Osteocyte (in vitro differentiated cells): ENCODE results near the gene WDR75. TPM values are rescaled to one million over a fixed set of nuclear protein-coding genes. Genes with fewer than 3 reads are reported as not detected.
"Not testable (repeated sequence)": the region's sequence is repeated elsewhere in the genome, so short reads cannot be mapped to it uniquely, and the experiment has no call there.

Experiments
- DNase-seq: peaks from one replicate; pipeline ENCODE4 v3.0.0; 2021; ENCODE audit warnings: mixed read lengths; ENCODE audit not compliant: unreplicated experiment; ENCODE audit errors: extremely low spot score
- H3K27ac Mint-ChIP-seq: one replicate; pipeline ENCODE4 v1.8.0; 2021; ENCODE audit warnings: mild to moderate bottlenecking, mixed read lengths; ENCODE audit not compliant: unreplicated experiment
- H3K27me3 Mint-ChIP-seq: one replicate; pipeline ENCODE4 v1.8.0; 2021; ENCODE audit warnings: mixed read lengths; ENCODE audit not compliant: unreplicated experiment
- H3K36me3 Mint-ChIP-seq: one replicate; pipeline ENCODE4 v1.8.0; 2021; ENCODE audit warnings: mixed read lengths; ENCODE audit not compliant: unreplicated experiment
- H3K4me1 Mint-ChIP-seq: one replicate; pipeline ENCODE4 v1.8.0; 2021; ENCODE audit warnings: mixed read lengths; ENCODE audit not compliant: unreplicated experiment
- H3K4me3 Mint-ChIP-seq: one replicate; pipeline ENCODE4 v1.8.0; 2021; ENCODE audit warnings: mild to moderate bottlenecking, moderate library complexity, mixed read lengths; ENCODE audit not compliant: unreplicated experiment
- H3K9me3 Mint-ChIP-seq: one replicate; pipeline ENCODE4 v1.8.0; 2021; ENCODE audit warnings: mixed read lengths; ENCODE audit not compliant: unreplicated experiment
- total RNA-seq: library from RNA; stranded (reverse); gene quantifications from 2 replicates; pipeline ENCODE4 v1.2.1, GENCODE V29; 2021
- TF ChIP-seq, protein P1 (sequence below): fragments of 200-600 bp; sonication (generic); IDR thresholded peaks from 2 replicates; pipeline ENCODE4 v1.5.0; 2021; ENCODE audit warnings: antibody characterized with exemption, mild to moderate bottlenecking, moderate library complexity

The WDR75 gene
- total RNA-seq, 1 donor from 2014 or later = 38.8 TPM

DNA sequence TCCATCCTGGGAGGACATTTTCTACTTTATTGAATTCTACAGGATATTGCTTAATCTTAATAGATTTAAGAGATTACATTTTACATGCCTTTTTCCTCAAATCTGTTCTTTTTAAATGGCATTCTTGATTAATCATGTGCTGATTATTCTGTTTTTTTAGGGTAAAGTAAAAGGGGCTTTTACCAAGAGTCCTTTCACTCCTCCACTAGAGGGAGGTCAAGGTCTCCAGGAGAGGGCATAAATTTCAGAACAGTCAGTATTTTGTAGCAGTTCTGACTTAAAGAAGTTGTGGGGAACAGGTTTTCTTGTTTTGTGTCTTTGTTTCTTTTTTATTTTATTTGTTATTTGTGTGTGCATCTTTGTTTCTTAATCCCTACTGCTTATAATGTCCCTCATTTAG is 25.4 kb downstream of the WDR75 start:
- Mint-ChIP-seq H3K9me3 (no peaks in the 10 kb centered on the region), H3K4me3 (no peak overlapping the region), H3K27ac (peak overlapping the region; percentile 27), H3K27me3 (no peaks in the 10 kb centered on the region), H3K4me1 (no peaks in the 10 kb centered on the region), H3K36me3 (peaks cover 75% of the 10 kb centered on the region)
- no peak for DNase-seq
- TF ChIP-seq, protein P1, sequence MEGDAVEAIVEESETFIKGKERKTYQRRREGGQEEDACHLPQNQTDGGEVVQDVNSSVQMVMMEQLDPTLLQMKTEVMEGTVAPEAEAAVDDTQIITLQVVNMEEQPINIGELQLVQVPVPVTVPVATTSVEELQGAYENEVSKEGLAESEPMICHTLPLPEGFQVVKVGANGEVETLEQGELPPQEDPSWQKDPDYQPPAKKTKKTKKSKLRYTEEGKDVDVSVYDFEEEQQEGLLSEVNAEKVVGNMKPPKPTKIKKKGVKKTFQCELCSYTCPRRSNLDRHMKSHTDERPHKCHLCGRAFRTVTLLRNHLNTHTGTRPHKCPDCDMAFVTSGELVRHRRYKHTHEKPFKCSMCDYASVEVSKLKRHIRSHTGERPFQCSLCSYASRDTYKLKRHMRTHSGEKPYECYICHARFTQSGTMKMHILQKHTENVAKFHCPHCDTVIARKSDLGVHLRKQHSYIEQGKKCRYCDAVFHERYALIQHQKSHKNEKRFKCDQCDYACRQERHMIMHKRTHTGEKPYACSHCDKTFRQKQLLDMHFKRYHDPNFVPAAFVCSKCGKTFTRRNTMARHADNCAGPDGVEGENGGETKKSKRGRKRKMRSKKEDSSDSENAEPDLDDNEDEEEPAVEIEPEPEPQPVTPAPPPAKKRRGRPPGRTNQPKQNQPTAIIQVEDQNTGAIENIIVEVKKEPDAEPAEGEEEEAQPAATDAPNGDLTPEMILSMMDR = peak; percentile 72

DNA sequence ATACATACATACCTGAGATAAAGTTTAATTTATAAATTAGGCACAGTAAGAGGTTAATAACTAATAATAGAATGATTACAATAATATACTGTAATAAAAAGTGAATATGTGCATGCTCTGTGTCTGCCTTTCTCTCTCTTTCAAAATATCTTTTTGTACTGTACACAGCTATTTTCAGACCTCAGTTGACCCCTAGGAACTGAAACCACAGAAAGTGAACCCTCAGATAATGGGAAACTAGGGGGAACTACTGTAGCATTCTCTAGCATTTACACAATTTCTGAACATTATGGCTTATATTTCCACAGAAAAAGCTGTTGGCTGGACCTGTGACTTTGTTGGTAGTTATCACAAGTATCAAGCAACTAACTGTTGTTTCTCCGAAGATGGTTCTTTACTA is 25.9 kb downstream of the WDR75 start:
- Mint-ChIP-seq H3K9me3 (no peaks in the 10 kb centered on the region), H3K4me1 (no peaks in the 10 kb centered on the region), H3K27ac (peak overlapping the region; percentile 27), H3K27me3 (no peaks in the 10 kb centered on the region), H3K36me3 (peaks cover 78% of the 10 kb centered on the region), H3K4me3 (no peak overlapping the region)
- no peak for DNase-seq
- TF ChIP-seq, protein P1 = no peak

DNA sequence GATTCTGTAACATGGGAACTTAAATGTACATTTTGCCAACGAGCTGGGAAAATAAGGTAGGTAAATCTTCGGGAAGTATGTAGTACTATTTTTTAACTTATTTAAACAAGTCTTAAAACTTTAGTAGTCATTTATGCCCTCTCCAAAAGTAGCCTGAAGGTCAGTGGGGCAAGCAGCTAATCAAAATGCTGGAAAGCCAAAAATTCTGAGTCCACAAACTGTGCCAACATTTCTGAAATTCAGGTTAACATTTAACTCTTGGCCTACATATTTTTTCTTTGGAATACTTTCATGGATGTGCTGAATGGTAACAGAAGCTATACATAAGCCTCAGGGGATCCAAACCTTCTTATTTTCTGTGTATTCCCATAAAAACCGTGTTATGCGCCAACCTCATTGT is 26.3 kb downstream of the WDR75 start:
- Mint-ChIP-seq H3K4me3 (no peak overlapping the region), H3K27ac (no peak overlapping the region), H3K9me3 (no peaks in the 10 kb centered on the region), H3K36me3 (peaks cover 76% of the 10 kb centered on the region), H3K4me1 (no peaks in the 10 kb centered on the region), H3K27me3 (no peaks in the 10 kb centered on the region)
- TF ChIP-seq, protein P1 = no peak
- no peak for DNase-seq

- no peak overlapping the region for H3K27ac Mint-ChIP-seq
- no peak overlapping the region for H3K4me3 Mint-ChIP-seq
- H3K4me1 Mint-ChIP-seq = no peaks in the 10 kb centered on the region
- TF ChIP-seq, protein P1 = no peak
- H3K9me3 Mint-ChIP-seq = no peaks in the 10 kb centered on the region
- H3K36me3 Mint-ChIP-seq = peaks cover 62% of the 10 kb centered on the region
- no peak for DNase-seq
- H3K27me3 Mint-ChIP-seq = no peaks in the 10 kb centered on the region
Measured at GRCh38 chr2:189474526-189474925, 33.3 kb downstream of the WDR75 start.

GRCh38 chr2:189477756-189478155 is 36.5 kb downstream of the WDR75 start:
- no peaks in the 10 kb centered on the region for H3K4me1 Mint-ChIP-seq
- no peak overlapping the region for H3K27ac Mint-ChIP-seq
- peaks cover 37% of the 10 kb centered on the region for H3K36me3 Mint-ChIP-seq
- DNase-seq = no peak
- TF ChIP-seq, protein P1 = no peak
- H3K4me3 Mint-ChIP-seq = no peak overlapping the region
- H3K27me3 Mint-ChIP-seq = no peaks in the 10 kb centered on the region
- no peaks in the 10 kb centered on the region for H3K9me3 Mint-ChIP-seq

GRCh38 chr2:189478289-189478688 is 37.0 kb downstream of the WDR75 start:
- not testable (repeated sequence) for H3K27ac Mint-ChIP-seq, H3K27me3 Mint-ChIP-seq, DNase-seq, H3K4me1 Mint-ChIP-seq, H3K9me3 Mint-ChIP-seq, H3K4me3 Mint-ChIP-seq
- H3K36me3 Mint-ChIP-seq = peaks cover 37% of the 10 kb centered on the region
